H1 (cell line): ENCODE measurements around the gene GSE1. TPM values are rescaled to one million over a fixed set of nuclear protein-coding genes. Genes with fewer than 3 reads are reported as not detected.

Experiments used
- CTCF ChIA-PET: fragments of 300-600 bp; sonication (Branson Sonifier 250); formaldehyde crosslinking; loops from one replicate; lab custom pipeline; 2021; ENCODE audit not compliant: partially characterized antibody; lab: Charles Lee
- POLR2A ChIA-PET: fragments of 300-600 bp; sonication (Branson Sonifier 250); formaldehyde crosslinking; loops from one replicate; lab custom pipeline; 2021; ENCODE audit warnings: inconsistent platforms; ENCODE audit not compliant: partially characterized antibody; lab: Charles Lee
- DNase-seq, 2 experiments: peaks; one replicate each; pipeline versions ENCODE4 v3.0.0 to v3.0.0-alpha.2; 2010 to 2022; ENCODE audit warnings: low spot score in 2 of 2, low read depth in 1 of 2, mixed read lengths in 1 of 2
- FAIRE-seq: peaks from 2 replicates; lab custom pipeline; 2011; peaks lifted over from hg19 to GRCh38; lab: Jason Lieb, UNC
- H2AFZ ChIP-seq: 2 replicates; pipeline ENCODE4 v1.8.1; 2012; ENCODE audit warnings: low read length, inconsistent platforms
- H2AK5ac ChIP-seq: 2 replicates; pipeline ENCODE4 v1.6.1; 2013; ENCODE audit warnings: low read depth, low read length
- H2BK120ac ChIP-seq: replicated peaks from 2 replicates; pipeline ENCODE3; 2013; ENCODE audit warnings: low read depth, low read length, inconsistent platforms
- H2BK12ac ChIP-seq: 2 replicates; pipeline ENCODE4 v1.6.1; 2013; ENCODE audit warnings: low read depth, low read length
- H2BK15ac ChIP-seq: 2 replicates; pipeline ENCODE4 v1.6.1; 2013; ENCODE audit warnings: low read length
- H2BK20ac ChIP-seq: 2 replicates; pipeline ENCODE4 v1.6.1; 2013; ENCODE audit warnings: low read length
- H2BK5ac ChIP-seq: 2 replicates; pipeline ENCODE4 v1.6.1; 2013; ENCODE audit warnings: low read depth, low read length
- H3K14ac ChIP-seq: 2 replicates; pipeline ENCODE4 v1.6.1; 2013; ENCODE audit warnings: inconsistent platforms; ENCODE audit not compliant: insufficient read length
- H3K18ac ChIP-seq: 2 replicates; pipeline ENCODE4 v1.6.1; 2013; ENCODE audit warnings: low read length; ENCODE audit errors: extremely low read depth
- H3K23ac ChIP-seq: 2 replicates; pipeline ENCODE4 v1.6.1; 2013; ENCODE audit warnings: inconsistent platforms; ENCODE audit not compliant: insufficient read length
- H3K23me2 ChIP-seq: 2 replicates; pipeline ENCODE4 v1.6.1; 2013; ENCODE audit warnings: low read depth, low read length
- H3K27ac ChIP-seq: 2 replicates; pipeline ENCODE4 v1.6.1; 2011; ENCODE audit warnings: low read depth, low read length, inconsistent platforms
- H3K27me3 ChIP-seq, 4 experiments: replicated peaks in 1 of 4; 1 replicate in 1 of 4; 2 replicates in 3 of 4; pipeline versions ENCODE4 v1.6.1 to v1.8.1; 2011 to 2013; ENCODE audit warnings: low read length in 3 of 4, mild to moderate bottlenecking in 3 of 4, inconsistent platforms in 2 of 4, mixed read lengths in 2 of 4, moderate library complexity in 1 of 4; ENCODE audit not compliant: control insufficient read depth in 3 of 4, insufficient read depth in 3 of 4; ENCODE audit errors: extremely low read depth in 1 of 4
- H3K36me3 ChIP-seq, 4 experiments: 2 replicates each; pipeline versions ENCODE4 v1.6.1 to v1.8.1; 2011 to 2013; ENCODE audit warnings: mild to moderate bottlenecking in 4 of 4, low read length in 3 of 4, moderate library complexity in 2 of 4, control low read depth in 1 of 4, inconsistent platforms in 1 of 4; ENCODE audit not compliant: insufficient read depth in 4 of 4, control insufficient read depth in 2 of 4
- H3K4ac ChIP-seq: replicated peaks from 2 replicates; pipeline ENCODE3; 2013; ENCODE audit warnings: low read length, low read depth, mixed read lengths, inconsistent platforms; ENCODE audit not compliant: insufficient read length
- H3K4me1 ChIP-seq, 4 experiments: replicated peaks in 1 of 4; 1 replicate in 1 of 4; 2 replicates in 3 of 4; pipeline versions ENCODE4 v1.6.1 to v1.8.1; 2011 to 2013; ENCODE audit warnings: low read length in 3 of 4, inconsistent platforms in 2 of 4, mixed read lengths in 1 of 4; ENCODE audit not compliant: insufficient read depth in 4 of 4, control insufficient read depth in 3 of 4
- H3K4me2 ChIP-seq, 2 experiments: 2 replicates each; pipeline versions ENCODE4 v1.6.1 to v1.8.1; 2011 to 2013; ENCODE audit warnings: low read depth in 2 of 2, low read length in 2 of 2, control low read depth in 1 of 2, inconsistent platforms in 1 of 2, mild to moderate bottlenecking in 1 of 2; ENCODE audit not compliant: insufficient read depth in 1 of 2
- H3K4me3 ChIP-seq, 4 experiments: fragments of 200-600, 300-600 bp in 1 of 4; sonication (generic), shearing (Covaris generic), sonication (Bioruptor Twin) in 1 of 4; 2 replicates each; pipeline versions ENCODE4 v1.5.1 to v1.8.1; 2011 to 2016; ENCODE audit warnings: low read length in 4 of 4, low read depth in 3 of 4, control low read depth in 2 of 4, inconsistent platforms in 2 of 4, mild to moderate bottlenecking in 2 of 4, mixed read lengths in 1 of 4, moderate library complexity in 1 of 4; ENCODE audit not compliant: insufficient read depth in 2 of 4; ENCODE audit errors: extremely low read depth in 1 of 4
- H3K56ac ChIP-seq: replicated peaks from 2 replicates; pipeline ENCODE3; 2013; ENCODE audit warnings: low read depth, mild to moderate bottlenecking, mixed read lengths, low read length, inconsistent platforms; ENCODE audit not compliant: insufficient read length
- H3K79me1 ChIP-seq: 2 replicates; pipeline ENCODE4 v1.6.1; 2013; ENCODE audit warnings: low read depth, low read length, control low read depth
- H3K79me2 ChIP-seq, 2 experiments: 2 replicates each; pipeline versions ENCODE4 v1.6.1 to v1.8.1; 2012 to 2013; ENCODE audit warnings: low read length in 2 of 2, mild to moderate bottlenecking in 2 of 2, inconsistent platforms in 1 of 2; ENCODE audit not compliant: insufficient read depth in 2 of 2, control insufficient read depth in 1 of 2
- H3K9ac ChIP-seq, 4 experiments: replicated peaks in 1 of 4; 1 replicate in 1 of 4; 2 replicates in 3 of 4; pipeline versions ENCODE4 v1.6.1 to v1.8.1; 2011 to 2013; ENCODE audit warnings: low read depth in 3 of 4, low read length in 3 of 4, control low read depth in 2 of 4, mild to moderate bottlenecking in 2 of 4, moderate library complexity in 2 of 4, inconsistent platforms in 1 of 4; ENCODE audit errors: extremely low read depth in 1 of 4
- H3K9me3 ChIP-seq, 2 experiments: 2 replicates each; pipeline versions ENCODE4 v1.6.1 to v1.8.1; 2012 to 2013; ENCODE audit warnings: mild to moderate bottlenecking in 2 of 2, moderate library complexity in 2 of 2, control low read depth in 1 of 2, inconsistent platforms in 1 of 2, low read depth in 1 of 2, low read length in 1 of 2, mixed read lengths in 1 of 2; ENCODE audit not compliant: insufficient read depth in 2 of 2
- H4K20me1 ChIP-seq, 2 experiments: replicated peaks in 1 of 2; 2 replicates each; pipeline versions ENCODE3 to v1.8.1; 2011 to 2013; ENCODE audit warnings: inconsistent platforms in 2 of 2, low read length in 2 of 2, mild to moderate bottlenecking in 1 of 2; ENCODE audit not compliant: insufficient read depth in 2 of 2, control insufficient read depth in 1 of 2
- H4K5ac ChIP-seq: 2 replicates; pipeline ENCODE4 v1.6.1; 2013; ENCODE audit warnings: low read length, low read depth, mixed read lengths, inconsistent platforms; ENCODE audit not compliant: insufficient read length
- H4K8ac ChIP-seq: 2 replicates; pipeline ENCODE4 v1.8.0; 2013; ENCODE audit warnings: mild to moderate bottlenecking, moderate library complexity, low read length, inconsistent platforms; ENCODE audit not compliant: insufficient read depth; ENCODE audit errors: extremely low read depth
- H4K91ac ChIP-seq: replicated peaks from 2 replicates; pipeline ENCODE3; 2013; ENCODE audit warnings: low read length, mixed read lengths, inconsistent platforms; ENCODE audit not compliant: insufficient read length
- CBX5 ChIP-seq: fragments of 300-800, 300-1000 bp; sonication (generic); IDR thresholded peaks from 2 replicates; pipeline ENCODE4 v1.7.1; 2016; ENCODE audit warnings: antibody characterized with exemption, low read length, low read depth
- CREB1 ChIP-seq: IDR thresholded peaks from 2 replicates; pipeline ENCODE4 v1.6.1; 2012; ENCODE audit warnings: inconsistent platforms
- E2F6 ChIP-seq: IDR thresholded peaks from 2 replicates; pipeline ENCODE4 v1.6.1; 2012; ENCODE audit warnings: inconsistent platforms
- GTF2F1 ChIP-seq: IDR thresholded peaks from 2 replicates; pipeline ENCODE4 v1.6.1; 2012; ENCODE audit warnings: low read depth, low read length, improper control_type of control experiment, borderline replicate concordance
- KDM1A ChIP-seq: fragments of 200-600, 300-600 bp; sonication (generic); IDR thresholded peaks from 2 replicates; pipeline ENCODE4 v1.7.1; 2016; ENCODE audit warnings: mild to moderate bottlenecking, low read length, borderline replicate concordance
- POU5F1 ChIP-seq: IDR thresholded peaks from 2 replicates; pipeline ENCODE4 v1.6.1; 2011; ENCODE audit warnings: low read depth, mild to moderate bottlenecking, low read length, moderate library complexity
- RFX5 ChIP-seq: IDR thresholded peaks from 2 replicates; pipeline ENCODE4 v1.6.1; 2011; ENCODE audit warnings: low read depth, low read length, improper control_type of control experiment, borderline replicate concordance
- SIN3A ChIP-seq, 2 experiments: IDR thresholded peaks in 1 of 2; conservative IDR thresholded peaks in 1 of 2; 2 replicates each; pipeline ENCODE4 v1.6.1; 2011 to 2012; ENCODE audit warnings: low read length in 2 of 2, improper control_type of control experiment in 1 of 2, low read depth in 1 of 2, mild to moderate bottlenecking in 1 of 2
- SP4 ChIP-seq: IDR thresholded peaks from 2 replicates; pipeline ENCODE4 v1.6.1; 2012; ENCODE audit warnings: low read length, inconsistent platforms
- TCF12 ChIP-seq: IDR thresholded peaks from 2 replicates; pipeline ENCODE4 v1.6.1; 2011; ENCODE audit warnings: low read depth, mild to moderate bottlenecking, low read length
- YY1 ChIP-seq: IDR thresholded peaks from 2 replicates; pipeline ENCODE4 v1.6.1; 2011; ENCODE audit warnings: low read depth, mild to moderate bottlenecking, low read length
- WGBS, 2 experiments: shearing (Covaris generic) in 1 of 2; methylation state at CpG; one replicate each; pipeline versions ENCODE4 v1.1.6 to v1.1.7; 2013 to 2015; ENCODE audit warnings: low lambda C conversion rate in 2 of 2, mixed read lengths in 2 of 2, inconsistent platforms in 1 of 2, low coverage in 1 of 2, missing lambda C conversion rate in 1 of 2; ENCODE audit not compliant: insufficient replicate concordance in 2 of 2, insufficient coverage in 1 of 2, insufficient read length in 1 of 2; ENCODE audit errors: extremely low coverage in 1 of 2, missing lambda C conversion rate in 1 of 2; 5-methylcytosine and 5-hydroxymethylcytosine counted together
- polyA plus RNA-seq, 7 experiments: library from polyadenylated mRNA; depleted of rRNA in 3 of 7; stranded (reverse) in 5 of 7; unstranded in 2 of 7; fragments of >200 nt in 5 of 7; fragments of 200-250 nt in 2 of 7; gene quantifications; 1 replicate in 5 of 7; 2 replicates in 1 of 7; 4 replicates in 1 of 7; pipeline versions ENCODE4 v1.2.1 to v1.2.3, GENCODE V29; 2011 to 2013; ENCODE audit warnings: missing spikeins in 2 of 7, mixed read lengths in 2 of 7
- total RNA-seq: library from RNA; stranded (reverse); fragmentation: NEBNext Ultra II Directional; extraction: Animal tissue kit (Norgen Biotek cat#: 25700); gene quantifications from 2 replicates; pipeline ENCODE4 v1.2.1, GENCODE V29; 2021

Gene GSE1
- total and polyA plus RNA-seq, 2 of the 8 experiments (the other 6 are each of a cell fraction or from before 2014, with no cell fraction given): 26.0 to 65.6 TPM

GRCh38 chr16:85715169-85716021 lies 102.3 kb downstream of the GSE1 start:
- Histone ChIP-seq H4K8ac (no peak overlapping the region; the same call in 1 of the 2 replicates), H2BK5ac (peak overlapping the region; percentile 30; the same call in 1 of the 2 replicates), H3K18ac (no peak overlapping the region; the same call in 1 of the 2 replicates), H3K9ac (no peak overlapping the region), H3K9me3 (peaks cover 5 to 6% of the 10 kb centered on the region in 2 experiments; a peak in 3 of 4 replicates), H3K4me1 (peaks cover 0 to 10% (median 7%) of the 10 kb centered on the region in 4 experiments; a peak in 6 of 7 replicates), H2BK12ac (peak overlapping the region; percentile 98), H3K27me3 (peaks cover 0 to 7% (median 2%) of the 10 kb centered on the region in 4 experiments; a peak in 3 of 7 replicates), H3K79me1 (no peaks in the 10 kb centered on the region), H3K27ac (no peak overlapping the region), H2BK120ac (peak overlapping the region; percentile 50), H3K36me3 (no peaks in the 10 kb centered on the region), H4K5ac (no peak overlapping the region), H3K4me2 (peak overlapping the region; percentile 65 to 72), H3K23ac (no peak overlapping the region), H3K4ac (no peak overlapping the region), H4K91ac (peak overlapping the region; percentile 84), H4K20me1 (peaks cover 0 to 3% of the 10 kb centered on the region in 2 experiments), H3K4me3 (peak overlapping the region; percentile 15 to 52 (median 20); a peak in 6 of 8 replicates), H2BK15ac (peak overlapping the region; percentile 75; the same call in 1 of the 2 replicates), H2BK20ac (peak overlapping the region; percentile 95; the same call in 1 of the 2 replicates), H3K56ac (no peak overlapping the region), H3K14ac (no peak overlapping the region), H2AK5ac (no peak overlapping the region), H2AFZ (no peak overlapping the region), H3K79me2 (no peaks in the 10 kb centered on the region), H3K23me2 (peaks cover 8% of the 10 kb centered on the region; the same call in 1 of the 2 replicates)
- POLR2A ChIA-PET: interaction anchor here (0.6 to 3.1 kb wide), 10 partner anchors 9 to 183 kb away, joined by 3 to 14 read pairs (median 4); partner anchors contain the start of gene GINS2
- WGBS, 2 experiments: 47% methylated on average over 21 of the region's 22 CpGs; no CpG with 5 or more reads in 1 of the 2 experiments
- FAIRE-seq: no peak
- no peak for DNase-seq
- CTCF ChIA-PET: interaction anchor here (0.6 to 20.7 kb wide), 10 partner anchors 9 to 426 kb away, joined by 3 to 620 read pairs (median 4); partner anchors contain the start of gene GINS2
- TF ChIP-seq CBX5 (no peak), SP4 (no peak), RFX5 (no peak), SIN3A (conservative IDR thresholded peaks at IDR 0.05 in 1 of 2, IDR thresholded peaks at IDR 0.05 in 1 of 2; ENCODE audit: low read depth in 1 of 2, low read length in 2 of 2) (no peak), YY1 (no peak), CREB1 (no peak), TCF12 (no peak), E2F6 (no peak), KDM1A (no peak), POU5F1 (no peak), GTF2F1 (no peak)
